Purkinje cell (primary cell): Measurements from ENCODE around the gene TSC22D4. TPM values are rescaled to one million over a fixed set of nuclear protein-coding genes. Genes with fewer than 3 reads are reported as not detected.

Source experiments
- polyA plus RNA-seq: library from polyadenylated mRNA; unstranded; fragments of >200 nt; fragmentation: Nextera tagmentation; gene quantifications from 2 replicates; pipeline ENCODE4 v1.2.1, GENCODE V29; 2014

Gene TSC22D4
- polyA plus RNA-seq = 2.3 and 2.4 TPM in 2 replicates

DNA sequence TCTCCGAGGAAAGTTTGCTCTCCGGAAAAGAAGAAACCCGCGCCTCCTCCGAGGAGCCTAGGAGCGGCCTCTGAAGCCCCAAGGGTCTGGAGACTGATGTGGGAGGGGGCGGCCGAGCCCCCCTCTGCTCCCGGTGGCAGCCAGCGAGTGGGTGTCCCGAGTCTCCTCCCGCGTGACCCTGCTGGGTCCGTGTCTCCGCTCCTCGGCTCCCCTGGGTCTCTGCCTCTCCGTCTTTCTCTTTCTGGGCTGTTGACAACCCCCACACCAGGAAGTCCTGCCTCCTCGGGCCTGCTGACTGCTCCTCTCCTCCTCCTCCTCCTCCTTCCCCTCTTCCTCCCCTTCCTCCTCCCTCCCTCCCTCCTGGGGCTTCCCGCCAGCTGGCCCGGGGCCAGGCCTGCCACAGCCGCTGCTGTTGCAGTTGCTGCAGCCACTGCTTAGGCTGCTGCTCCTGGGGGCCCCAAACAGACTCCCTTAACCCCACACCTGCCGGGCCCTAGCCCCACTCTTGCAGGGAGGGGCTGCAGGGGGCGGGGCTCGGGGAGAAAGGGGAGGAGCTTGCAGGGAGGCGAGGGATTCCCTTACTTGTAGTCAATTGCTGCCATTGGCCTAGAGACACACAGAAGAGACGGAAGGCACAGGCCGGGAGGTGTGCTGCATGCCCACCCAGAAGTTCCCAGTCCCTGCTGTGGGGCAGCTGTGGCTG is at the start of gene TSC22D4:
Gene TSC22D4 (minus strand): TSS at position 257 of the 703 bp plus-strand sequence. CDS start 1,176 bp downstream, outside the sequence.

DNA sequence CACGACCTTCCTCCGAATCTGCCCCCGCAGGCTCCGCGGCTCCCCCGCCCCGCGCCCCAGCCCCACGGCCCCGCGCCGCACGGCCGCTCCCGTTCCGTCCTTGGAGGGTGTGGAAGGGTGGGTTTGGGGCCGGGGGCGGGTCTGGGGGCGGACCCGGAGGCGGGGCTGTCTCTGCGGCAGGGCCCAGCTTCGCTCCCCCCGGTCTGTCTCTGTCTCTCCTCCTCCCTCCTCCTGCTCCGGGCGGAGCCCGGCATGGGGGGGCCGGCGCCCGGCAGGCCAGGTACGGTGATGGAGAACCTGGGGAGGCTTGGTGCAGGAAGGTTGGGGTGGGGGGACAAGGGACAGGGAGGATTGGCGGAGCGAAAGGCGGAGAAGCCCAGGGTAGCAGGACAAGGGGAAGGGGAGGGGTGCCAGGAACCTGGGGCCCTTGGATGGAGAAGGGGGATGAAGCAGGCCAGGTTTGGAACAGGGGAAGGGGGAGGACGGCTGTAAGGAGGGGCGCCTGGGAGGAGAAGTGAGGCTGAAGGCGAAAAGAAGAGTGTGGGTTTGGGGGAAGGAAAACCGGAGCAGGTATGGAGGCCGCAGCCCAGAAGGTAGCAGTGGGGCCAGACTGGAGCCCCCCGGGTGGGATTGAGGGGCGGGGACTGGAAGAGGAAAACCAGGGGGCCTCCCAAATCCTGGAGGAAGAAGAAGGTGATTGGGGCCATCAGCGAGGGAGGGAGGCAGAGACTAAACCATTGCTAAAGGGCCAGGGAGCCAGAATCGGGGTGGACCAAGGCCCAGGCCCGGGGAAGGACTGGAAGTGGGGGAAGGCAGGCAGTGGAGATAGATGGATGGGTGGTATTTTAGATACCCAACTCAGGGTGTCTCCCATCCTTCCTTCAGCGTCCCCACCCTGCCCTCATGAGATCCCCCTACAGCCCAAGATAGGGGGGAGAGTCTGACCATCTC is 5.0 kb upstream of the TSC22D4 start, which contains the start of gene NYAP1:
Gene NYAP1 (plus strand): TSS at position 206 of the 951 bp plus-strand sequence. CDS start 1,385 bp downstream, outside the sequence.

DNA sequence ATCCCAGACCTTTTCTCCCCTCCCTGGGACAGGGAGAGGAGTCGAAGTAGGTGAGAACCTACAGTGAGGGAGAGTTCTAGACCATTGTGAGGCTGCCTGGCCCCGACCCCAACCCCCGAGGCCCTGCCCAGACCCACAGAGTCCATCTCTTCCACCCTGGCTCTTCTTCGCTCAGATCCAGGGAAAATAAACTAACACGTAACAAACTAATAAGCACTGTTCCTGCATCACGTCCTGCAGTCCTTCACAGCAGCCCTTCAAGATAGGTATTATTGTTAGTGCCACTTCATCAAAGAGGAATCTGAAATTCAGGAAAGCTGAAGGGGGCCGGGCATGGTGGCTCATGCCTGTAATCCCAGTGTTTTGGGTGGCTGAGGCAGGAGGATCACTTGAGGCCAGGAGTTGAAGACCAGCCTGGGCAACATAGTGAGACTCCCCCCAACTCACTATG is 14.8 kb downstream of the TSC22D4 start, which contains the start of gene SPACDR:
Gene SPACDR (minus strand): TSS at position 51 of the 451 bp plus-strand sequence. CDS start 235 bp downstream, outside the sequence.

DNA sequence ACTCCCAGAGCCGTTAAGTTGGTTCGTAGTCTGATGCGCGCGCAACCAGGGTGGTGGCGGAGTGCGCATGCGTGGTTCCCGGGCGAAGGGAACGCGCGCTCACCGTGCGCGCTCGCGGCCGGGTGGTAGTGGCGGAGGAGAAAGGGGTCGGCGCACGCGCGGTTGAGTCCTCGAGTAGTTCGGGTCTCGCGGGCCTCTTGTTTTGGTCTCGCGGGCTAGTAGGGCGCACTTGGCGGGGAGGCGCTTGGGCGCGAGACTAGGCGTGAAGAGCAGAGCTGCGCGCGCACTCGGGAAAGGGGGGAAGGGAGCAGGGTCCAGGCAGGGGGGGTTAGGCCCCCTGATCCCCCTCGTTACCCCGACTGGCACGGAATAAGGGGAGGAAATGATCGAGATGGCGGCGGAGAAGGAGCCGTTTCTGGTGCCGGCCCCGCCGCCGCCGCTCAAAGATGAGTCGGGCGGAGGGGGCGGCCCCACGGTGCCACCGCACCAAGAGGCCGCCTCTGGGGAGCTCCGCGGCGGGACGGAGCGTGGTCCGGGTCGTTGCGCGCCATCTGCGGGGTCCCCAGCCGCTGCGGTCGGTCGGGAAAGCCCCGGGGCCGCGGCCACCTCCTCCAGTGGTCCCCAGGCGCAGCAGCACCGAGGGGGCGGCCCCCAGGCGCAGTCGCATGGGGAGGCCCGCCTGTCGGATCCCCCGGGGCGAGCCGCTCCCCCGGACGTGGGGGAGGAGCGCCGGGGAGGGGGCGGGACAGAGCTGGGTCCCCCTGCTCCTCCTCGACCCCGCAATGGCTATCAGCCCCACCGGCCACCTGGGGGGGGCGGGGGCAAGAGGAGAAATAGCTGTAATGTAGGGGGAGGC is 49.1 kb downstream of the TSC22D4 start, which contains the start of gene MEPCE:
Gene MEPCE (plus strand): TSS at position 195 of the 856 bp plus-strand sequence. CDS start 188 bp downstream, at position 383.

DNA sequence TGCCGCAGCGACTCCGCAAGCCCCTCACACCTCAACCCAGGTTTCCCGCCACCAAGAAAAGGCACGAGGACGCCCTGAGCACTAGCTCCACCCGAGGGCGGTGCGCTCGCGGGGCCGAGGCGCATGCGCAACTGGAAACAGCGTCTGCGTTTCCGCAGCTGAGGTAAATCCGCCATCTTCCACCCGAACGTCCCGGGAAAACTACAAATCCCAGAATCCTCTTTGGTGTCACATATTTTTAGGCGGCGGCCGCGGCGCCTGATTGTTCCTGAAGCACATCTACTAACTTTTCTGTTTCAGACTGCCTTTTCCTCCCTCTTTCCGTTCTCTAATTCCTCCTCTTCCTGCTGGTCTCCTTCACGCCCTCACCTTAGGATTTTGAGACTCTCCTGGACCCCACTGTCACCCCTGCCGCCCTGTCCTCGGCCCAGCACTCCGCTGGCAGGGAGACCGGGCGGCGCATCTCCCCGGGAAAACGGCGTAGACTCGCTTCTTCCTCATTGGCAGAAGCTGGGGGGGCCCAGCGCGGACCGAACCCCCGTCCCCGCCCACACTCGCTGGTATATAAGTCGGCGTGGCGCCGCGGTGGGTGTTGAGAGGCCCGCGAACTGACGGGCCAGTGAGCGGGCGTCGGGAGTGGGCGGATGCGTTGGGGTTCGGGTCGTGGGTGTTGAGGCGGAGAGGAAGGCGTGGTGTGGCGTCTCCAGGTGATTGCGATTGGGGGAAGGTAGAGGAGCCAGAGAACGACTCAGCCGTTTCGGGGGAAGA is 50.6 kb downstream of the TSC22D4 start, which contains the start of gene ZCWPW1:
Gene ZCWPW1 (minus strand): TSS at position 505 of the 768 bp plus-strand sequence. CDS start 8,054 bp downstream, outside the sequence.

Other genes starting within 250 kb of the TSC22D4 start
- 1.0 and 2.3 TPM in 2 replicates for gene SPDYE3, start 171.5 kb downstream of the TSC22D4 start, polyA plus RNA-seq
- gene PILRB, start 121.1 kb downstream of the TSC22D4 start, polyA plus RNA-seq = 1.9 and 9.4 TPM in 2 replicates
- gene PILRA, start 105.7 kb downstream of the TSC22D4 start, polyA plus RNA-seq = 5.6 and 8.2 TPM in 2 replicates
- gene ZCWPW1, start 50.5 kb downstream of the TSC22D4 start, polyA plus RNA-seq = 8.7 and 9.3 TPM in 2 replicates
- 7.8 and 8.8 TPM in 2 replicates for gene MEPCE, start 49.4 kb downstream of the TSC22D4 start, polyA plus RNA-seq
- gene PPP1R35, start 42.7 kb downstream of the TSC22D4 start, polyA plus RNA-seq = 6.0 and 6.2 TPM in 2 replicates
- 0.66 and 1.3 TPM in 2 replicates for gene SPACDR, start 15.0 kb downstream of the TSC22D4 start, polyA plus RNA-seq
- not detected in 2 replicates for gene NYAP1, start 4.7 kb upstream of the TSC22D4 start, polyA plus RNA-seq
- 12.1 and 14.5 TPM in 2 replicates for gene AGFG2, start 60.0 kb upstream of the TSC22D4 start, polyA plus RNA-seq
- gene SAP25, start 94.7 kb upstream of the TSC22D4 start, polyA plus RNA-seq = not detected in 2 replicates
- gene LRCH4, start 106.9 kb upstream of the TSC22D4 start, polyA plus RNA-seq = 0.34 TPM in 1 of 2 replicates, not detected in the other
- not detected in 2 replicates for gene FBXO24, start 107.1 kb upstream of the TSC22D4 start, polyA plus RNA-seq
- 0.43 TPM in 1 of 2 replicates, not detected in the other for gene PCOLCE, start 123.1 kb upstream of the TSC22D4 start, polyA plus RNA-seq
- 0.34 and 2.2 TPM in 2 replicates for gene MOSPD3, start 133.3 kb upstream of the TSC22D4 start, polyA plus RNA-seq
- gene TFR2, start 162.3 kb upstream of the TSC22D4 start, polyA plus RNA-seq = 0.17 and 0.55 TPM in 2 replicates
- 15.7 and 21.5 TPM in 2 replicates for gene ACTL6B, start 177.2 kb upstream of the TSC22D4 start, polyA plus RNA-seq
- gene GNB2, start 194.5 kb upstream of the TSC22D4 start, polyA plus RNA-seq = 3.3 and 3.8 TPM in 2 replicates
- gene GIGYF1, start 215.0 kb upstream of the TSC22D4 start, polyA plus RNA-seq = 1.1 and 1.4 TPM in 2 replicates
- gene POP7, start 226.9 kb upstream of the TSC22D4 start, polyA plus RNA-seq = 21.3 and 34.3 TPM in 2 replicates
- gene EPO, start 241.3 kb upstream of the TSC22D4 start, polyA plus RNA-seq = not detected in 2 replicates